HG02571 (cell line): ENCODE measurements around the gene RAD54L2.
"Not testable (repeated sequence)": the region's sequence is repeated elsewhere in the genome, so short reads cannot be mapped to it uniquely, and the experiment has no call there.

Source experiments
- ATAC-seq: cut with Tn5 transposase; IDR thresholded peaks from one replicate; pipeline ENCODE4 v1.9.1; 2021; ENCODE audit warnings: mild to moderate bottlenecking, moderate library complexity; ENCODE audit not compliant: unreplicated experiment

Gene RAD54L2, protein sequence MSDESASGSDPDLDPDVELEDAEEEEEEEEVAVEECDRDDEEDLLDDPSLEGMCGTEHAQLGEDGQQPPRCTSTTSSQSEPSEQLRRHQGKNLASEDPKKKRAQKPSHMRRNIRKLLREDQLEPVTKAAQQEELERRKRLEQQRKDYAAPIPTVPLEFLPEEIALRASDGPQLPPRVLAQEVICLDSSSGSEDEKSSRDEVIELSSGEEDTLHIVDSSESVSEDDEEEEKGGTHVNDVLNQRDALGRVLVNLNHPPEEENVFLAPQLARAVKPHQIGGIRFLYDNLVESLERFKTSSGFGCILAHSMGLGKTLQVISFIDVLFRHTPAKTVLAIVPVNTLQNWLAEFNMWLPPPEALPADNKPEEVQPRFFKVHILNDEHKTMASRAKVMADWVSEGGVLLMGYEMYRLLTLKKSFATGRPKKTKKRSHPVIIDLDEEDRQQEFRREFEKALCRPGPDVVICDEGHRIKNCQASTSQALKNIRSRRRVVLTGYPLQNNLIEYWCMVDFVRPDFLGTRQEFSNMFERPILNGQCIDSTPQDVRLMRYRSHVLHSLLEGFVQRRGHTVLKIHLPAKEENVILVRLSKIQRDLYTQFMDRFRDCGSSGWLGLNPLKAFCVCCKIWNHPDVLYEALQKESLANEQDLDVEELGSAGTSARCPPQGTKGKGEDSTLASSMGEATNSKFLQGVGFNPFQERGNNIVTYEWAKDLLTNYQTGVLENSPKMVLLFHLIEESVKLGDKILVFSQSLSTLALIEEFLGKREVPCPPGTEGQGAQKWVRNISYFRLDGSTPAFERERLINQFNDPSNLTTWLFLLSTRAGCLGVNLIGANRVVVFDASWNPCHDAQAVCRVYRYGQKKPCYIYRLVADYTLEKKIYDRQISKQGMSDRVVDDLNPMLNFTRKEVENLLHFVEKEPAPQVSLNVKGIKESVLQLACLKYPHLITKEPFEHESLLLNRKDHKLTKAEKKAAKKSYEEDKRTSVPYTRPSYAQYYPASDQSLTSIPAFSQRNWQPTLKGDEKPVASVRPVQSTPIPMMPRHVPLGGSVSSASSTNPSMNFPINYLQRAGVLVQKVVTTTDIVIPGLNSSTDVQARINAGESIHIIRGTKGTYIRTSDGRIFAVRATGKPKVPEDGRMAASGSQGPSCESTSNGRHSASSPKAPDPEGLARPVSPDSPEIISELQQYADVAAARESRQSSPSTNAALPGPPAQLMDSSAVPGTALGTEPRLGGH (N-terminal part only)

DNA sequence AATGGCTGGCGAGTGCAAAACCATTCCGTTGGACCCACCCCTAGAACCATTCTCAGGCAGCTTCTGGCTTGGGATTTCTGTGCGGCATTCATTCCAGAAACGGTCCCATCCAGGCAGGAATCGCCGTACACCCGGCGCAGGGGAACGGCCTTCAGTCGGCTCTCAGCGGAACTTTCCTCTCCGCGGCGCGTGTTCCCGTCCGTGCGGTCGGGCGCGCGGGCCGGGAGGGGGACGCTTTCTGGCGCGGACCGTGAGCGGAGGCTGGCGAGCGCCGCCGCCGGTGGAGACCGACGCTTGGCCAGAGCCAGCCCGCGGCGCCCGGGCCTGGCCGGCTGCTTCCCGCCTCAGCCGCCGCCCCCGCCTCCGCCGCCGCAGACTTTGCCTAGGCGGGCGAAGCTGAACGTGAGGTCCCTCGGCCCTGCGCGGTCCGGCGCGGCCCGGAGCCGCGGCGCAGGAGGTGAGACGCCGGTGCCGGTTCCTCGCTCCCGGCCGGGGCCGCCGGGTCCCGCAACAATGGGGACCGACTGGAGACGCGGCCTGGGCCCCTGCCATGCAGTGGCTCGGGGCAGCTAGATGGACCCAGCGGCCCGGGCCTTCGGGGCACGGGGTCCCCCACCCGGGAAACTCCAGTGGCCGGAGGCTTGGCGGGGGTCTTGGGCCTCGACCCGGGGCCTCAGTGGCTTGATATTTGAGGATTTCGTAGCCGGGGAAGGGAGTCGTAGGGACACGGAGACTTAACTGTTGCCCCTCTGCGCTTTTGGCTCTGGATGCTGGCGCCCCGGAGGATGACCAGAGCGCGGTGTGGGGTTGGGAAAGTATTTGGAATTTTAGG lies at the start of gene RAD54L2:
Gene RAD54L2, plus strand, starts transcription at position 261 of the 832 bp plus-strand sequence. CDS start 51,702 bp downstream, outside the sequence.
- peak; percentile 65 for ATAC-seq

DNA sequence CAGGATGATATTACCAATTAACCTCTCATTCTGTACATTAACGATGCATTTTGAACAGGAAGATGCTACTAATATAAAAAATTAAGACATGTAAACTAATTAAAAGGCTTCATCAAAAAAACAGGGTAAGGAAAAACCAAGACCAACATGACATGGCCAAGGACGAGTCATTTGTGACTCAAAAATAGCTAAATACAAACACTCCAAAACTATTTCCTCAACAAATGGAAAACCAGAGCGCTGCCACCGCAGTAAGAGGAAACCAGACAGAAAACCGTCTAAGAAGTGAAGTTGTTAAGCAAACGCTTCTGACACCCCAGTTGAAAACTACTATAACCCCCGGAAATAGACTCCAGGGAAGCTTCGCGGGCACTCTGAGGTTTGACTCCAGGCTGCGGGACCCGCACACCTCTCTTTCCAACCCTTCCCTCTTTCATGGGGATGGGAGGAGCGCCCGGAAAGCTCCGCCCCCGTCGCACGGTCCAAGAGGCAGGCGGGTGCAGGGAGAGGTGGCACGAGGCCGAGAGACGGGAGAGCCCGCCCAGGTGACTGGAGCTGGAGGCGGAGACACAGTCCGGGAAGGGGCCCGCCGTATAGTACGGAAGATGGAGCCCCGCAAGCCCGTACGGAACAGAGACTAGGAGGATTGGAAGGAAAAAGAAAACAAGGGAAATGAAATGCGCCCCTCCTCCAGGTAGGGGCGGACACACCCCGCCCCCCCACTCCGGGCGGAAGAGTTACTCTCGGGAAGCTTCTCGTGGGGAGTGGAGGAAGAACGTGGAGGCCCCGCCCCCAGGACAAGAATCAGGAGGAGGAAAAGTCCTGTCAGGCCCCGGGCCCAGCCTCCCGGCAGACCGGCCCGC lies 39.4 kb upstream of the RAD54L2 start:
- peak; percentile 49 for ATAC-seq

DNA sequence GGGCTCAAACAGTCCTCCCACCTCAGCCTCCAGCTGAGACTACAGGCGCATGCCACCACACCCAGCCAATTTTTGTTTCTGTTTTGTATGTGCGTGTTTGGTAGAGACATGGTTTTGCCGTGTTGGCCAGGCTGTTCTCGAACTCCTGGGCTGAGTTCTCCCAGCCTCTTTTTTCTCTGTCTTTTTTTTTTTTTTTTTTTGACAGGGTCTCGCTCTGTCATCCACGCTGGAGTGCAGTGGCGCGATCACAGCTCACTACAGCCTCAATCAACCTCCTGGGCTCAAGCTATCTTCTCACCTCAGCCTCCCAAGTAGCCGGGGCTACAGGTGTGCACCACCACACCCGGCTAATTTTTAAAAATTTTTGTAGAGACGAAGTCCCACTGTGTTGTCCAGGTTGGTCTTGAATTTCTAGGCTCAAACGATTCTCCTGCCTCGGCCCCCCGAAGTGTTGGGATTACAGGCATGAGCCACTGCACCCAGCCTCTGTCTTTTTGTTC lies 37.8 kb upstream of the RAD54L2 start:
- no peak for ATAC-seq

DNA sequence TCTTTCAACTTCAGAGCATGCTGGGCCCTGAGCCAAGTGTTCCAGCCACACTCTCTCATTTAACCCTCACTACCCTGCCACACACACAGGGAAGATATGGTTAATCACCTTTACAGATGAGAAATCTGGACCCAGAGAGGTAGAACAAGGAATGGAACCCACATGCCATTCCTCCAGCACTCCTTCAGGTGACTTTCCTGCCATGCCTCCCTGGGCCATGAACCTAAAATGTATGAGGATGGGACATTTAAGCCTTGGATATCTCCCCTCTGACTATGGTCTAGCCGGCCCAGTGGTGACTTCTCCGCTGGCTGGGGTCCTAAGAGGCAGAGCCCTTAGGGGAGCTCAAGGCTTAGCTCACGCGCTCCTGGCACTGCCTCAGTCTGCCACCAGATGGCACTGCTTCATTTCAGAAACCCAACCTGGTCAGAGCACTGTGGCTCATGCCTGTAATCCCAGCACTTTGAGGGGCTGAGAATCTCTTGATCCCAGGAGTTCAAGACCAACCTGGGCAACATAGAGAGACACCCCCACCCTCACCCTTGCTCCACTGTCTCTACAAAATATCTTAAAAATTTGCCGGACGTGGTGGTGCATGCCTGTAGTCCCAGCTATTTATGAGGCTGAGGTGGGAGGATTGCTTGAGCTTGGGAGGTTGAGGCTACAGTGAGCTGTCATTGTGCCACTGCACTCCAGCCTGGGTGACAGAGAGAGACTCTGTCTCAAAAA lies 36.5 kb upstream of the RAD54L2 start:
- ATAC-seq: no peak

DNA sequence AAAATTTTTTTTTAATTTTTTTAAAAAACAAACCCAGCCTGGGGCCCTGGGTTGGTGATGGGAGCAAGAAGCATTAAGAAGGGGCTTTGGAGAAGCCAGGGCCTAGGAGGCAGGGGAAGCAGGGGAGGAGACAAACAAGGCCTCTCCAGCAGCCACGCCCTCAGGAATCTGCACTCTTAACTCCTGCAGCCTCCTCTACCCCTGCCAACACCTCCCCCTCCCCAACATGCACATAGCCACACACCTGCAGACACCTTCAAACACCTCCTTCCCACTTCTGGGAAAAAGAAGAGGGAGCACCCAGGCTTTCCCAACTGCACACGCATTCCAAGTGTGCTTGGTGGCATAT lies 36.0 kb upstream of the RAD54L2 start:
- ATAC-seq: no peak

DNA sequence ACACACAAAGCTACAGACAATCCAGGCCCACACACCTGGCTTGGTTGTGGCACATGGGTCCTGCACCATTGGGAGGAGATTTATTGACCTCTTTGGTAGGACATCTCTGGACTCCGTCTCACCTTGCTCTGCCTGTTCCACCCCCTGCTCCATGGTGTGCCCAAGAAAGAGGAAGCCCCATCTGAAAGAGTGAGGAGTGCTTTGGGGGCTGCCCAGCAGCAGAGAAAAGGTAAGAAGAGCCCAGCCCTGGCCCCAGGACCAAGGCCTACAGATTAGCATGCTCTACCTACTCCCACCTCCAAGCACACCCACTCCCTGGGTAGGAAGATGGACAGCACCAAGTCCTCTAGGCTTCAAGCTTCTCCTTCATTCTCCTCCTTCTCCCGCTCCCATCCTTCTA lies 35.5 kb upstream of the RAD54L2 start:
- no peak for ATAC-seq

DNA sequence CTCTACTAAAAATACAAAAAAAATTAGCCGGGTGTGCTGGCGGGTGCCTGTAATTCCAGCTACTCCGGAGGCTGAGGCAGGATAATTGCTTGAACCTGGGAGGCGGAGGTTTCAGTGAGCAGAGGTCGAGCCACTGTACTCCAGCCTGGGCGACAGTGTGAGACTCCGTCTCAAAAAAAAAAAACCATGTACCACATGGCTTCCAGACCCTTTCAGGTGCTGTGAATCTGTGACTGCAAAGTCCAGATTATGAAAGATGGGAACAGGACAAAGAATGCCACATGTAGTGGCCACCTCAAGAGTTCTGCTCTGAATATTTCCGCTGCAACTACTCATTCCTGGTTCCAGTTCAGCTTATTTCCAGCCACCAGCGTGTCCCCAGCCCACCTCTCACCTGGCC lies 30.3 kb upstream of the RAD54L2 start:
- ATAC-seq: no peak

DNA sequence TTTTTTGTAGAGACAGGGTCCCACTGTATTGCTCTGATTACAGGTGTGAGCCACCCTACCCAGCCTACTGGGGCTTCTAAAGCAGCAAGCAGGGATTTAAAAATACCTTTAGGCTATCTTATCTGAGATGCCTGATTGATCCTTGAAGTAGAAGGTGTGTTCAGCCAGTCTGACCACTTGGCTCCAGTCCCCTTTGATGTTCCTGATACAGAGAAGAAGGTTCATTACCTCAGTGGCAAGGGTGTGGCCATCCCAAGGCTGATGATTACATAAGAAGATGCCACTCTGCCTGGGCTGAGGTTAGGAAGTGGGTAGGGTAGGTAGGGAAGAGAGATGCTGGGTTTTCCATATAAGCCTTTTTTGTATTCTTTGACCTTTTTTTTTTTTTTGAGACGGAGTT lies 27.5 kb upstream of the RAD54L2 start:
- ATAC-seq: no peak

DNA sequence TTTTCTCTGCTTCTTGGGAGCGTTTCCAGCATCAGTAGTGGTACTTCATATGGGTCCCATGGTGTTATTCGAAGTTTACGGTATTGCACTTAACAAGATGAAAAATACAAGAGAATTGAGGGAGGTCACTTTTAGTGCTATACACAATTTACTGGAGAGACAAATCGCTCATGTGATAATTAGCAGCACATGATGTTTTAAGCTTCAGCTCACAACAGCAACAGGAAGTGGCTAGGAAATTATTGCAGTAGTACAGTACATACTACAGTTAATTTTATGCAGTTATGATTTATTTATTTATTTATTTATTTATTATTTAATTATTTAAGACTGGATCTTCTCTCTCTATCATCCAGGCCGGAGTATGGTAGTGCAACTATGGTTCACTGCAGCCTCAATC lies 24.3 kb upstream of the RAD54L2 start:
- no peak for ATAC-seq

DNA sequence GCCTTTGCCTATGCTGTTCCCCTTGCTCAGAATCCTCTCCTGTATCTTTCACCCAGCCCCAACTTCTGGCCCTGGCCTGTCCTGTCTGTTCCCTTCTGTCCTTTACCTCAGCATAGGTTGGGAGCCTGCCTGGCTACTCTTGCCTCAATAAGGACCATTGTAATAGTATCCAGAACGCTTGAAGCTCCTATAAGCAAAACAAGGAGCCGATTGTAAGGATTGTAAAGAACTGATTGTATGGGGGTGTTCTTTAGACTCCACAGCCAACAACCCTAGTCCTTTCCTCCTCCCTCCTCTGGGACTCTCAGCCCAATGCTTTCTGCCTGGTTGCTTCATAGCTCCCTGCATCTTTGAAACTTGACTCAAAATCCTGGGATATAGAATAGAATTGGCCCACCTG lies 18.7 kb upstream of the RAD54L2 start:
- ATAC-seq: no peak

DNA sequence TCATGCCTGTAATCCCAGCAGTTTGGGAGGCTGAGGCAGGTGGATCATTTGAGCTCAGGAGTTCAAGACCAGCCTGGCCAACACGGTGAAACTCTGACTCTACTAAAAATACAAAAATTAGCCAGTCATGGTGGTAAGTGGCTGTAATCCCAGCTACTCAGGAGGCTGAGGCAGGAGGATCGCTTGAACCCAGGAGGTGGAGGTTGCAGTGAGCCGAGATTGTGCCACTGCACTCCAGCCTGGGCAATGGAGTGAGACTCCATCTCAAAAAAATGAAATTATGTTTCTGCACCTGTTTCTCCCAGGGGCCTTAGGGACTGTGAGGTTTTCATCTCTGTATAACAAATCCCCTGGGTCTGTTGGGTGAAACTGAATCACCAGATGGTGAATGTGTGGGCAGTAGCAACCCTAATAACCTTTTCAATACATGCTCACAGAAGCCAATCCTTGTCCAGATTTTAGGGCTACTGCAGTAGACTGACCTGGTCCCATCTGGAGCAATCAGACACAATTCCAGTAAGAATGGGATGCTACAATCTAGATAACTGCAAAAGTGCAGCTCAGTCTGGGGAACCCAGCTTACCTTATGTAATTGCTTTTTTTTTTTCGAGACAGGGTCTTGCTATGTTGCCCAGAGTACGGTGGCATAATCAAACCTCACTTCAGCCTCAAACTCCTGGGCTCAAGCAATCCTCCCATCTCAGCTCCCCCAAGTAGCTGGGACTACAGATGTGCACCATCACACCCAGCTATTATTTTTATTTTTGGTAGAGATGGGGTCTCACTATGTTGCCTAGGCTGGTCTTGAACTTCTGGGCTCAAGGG lies 17.4 kb upstream of the RAD54L2 start:
- ATAC-seq: peak; percentile 88

DNA sequence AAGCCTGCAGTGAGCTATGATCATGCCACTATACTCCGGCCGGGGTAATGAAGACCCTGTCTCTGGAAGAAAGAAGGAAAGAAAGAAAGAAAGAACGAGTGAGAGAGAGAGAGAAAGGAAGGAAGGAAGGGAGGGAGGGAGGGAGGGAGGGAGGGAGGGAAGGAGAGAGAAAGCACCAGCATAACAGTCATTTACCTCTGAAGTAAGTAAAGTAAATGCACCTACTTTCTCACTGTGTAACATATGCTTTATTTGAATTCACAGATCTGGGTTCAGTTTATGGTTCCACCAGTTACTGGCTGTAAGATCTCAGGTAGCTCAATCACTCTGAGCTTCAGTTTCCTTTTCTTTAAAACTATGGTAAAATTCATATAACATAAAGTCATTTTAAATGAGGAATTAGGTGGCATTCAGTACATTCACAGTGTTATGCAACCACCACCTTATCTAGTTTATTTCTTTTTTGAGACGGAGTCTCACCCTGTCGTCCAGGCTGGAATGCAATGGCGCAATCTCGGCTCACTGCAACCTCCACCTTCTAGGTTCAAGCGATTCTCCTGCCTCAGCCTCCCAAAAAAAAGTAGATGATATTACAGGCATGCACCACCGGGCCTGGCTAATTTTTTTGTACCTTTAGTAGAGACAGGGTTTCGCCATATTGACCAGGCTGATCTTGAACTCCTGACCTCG lies 16.1 kb upstream of the RAD54L2 start:
- no peak for ATAC-seq

DNA sequence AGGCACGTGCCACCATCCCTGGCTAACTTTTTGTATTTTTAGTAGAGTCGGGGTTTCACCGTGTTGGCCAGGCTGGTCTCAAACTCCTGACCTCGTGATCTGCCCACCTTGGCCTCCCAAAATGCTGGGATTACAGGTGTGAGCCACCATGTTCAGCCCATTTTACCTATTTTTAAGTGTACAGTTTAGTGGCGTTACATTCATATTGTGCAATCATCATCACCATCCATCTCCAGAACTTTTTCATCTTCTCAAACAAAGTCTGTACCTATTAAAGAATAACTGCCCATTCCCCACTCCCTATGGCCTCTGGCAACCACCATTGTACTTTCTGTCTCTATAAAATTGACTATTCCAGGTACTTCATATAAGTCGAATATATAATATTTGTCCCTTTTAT lies 13.6 kb upstream of the RAD54L2 start:
- not testable (repeated sequence) for ATAC-seq

DNA sequence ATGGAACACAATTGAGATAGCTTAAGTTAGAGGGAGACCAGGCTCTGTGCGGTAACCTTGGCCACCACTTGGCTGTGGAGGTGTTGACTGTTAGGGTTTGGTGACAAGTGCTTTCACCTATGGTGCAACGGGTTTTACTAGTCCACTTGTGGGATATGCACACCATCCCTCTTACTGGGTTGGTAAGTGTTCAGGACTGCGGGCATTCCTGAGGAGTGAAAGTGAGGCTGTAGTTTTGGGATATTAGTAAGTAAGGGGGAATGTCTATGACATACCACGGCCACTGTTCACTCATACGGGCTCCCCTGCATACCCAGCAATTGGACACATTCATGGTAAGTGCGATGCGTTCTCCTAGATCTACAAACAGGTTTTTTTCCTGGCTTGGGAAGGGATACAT lies 8.0 kb upstream of the RAD54L2 start:
- no peak for ATAC-seq

DNA sequence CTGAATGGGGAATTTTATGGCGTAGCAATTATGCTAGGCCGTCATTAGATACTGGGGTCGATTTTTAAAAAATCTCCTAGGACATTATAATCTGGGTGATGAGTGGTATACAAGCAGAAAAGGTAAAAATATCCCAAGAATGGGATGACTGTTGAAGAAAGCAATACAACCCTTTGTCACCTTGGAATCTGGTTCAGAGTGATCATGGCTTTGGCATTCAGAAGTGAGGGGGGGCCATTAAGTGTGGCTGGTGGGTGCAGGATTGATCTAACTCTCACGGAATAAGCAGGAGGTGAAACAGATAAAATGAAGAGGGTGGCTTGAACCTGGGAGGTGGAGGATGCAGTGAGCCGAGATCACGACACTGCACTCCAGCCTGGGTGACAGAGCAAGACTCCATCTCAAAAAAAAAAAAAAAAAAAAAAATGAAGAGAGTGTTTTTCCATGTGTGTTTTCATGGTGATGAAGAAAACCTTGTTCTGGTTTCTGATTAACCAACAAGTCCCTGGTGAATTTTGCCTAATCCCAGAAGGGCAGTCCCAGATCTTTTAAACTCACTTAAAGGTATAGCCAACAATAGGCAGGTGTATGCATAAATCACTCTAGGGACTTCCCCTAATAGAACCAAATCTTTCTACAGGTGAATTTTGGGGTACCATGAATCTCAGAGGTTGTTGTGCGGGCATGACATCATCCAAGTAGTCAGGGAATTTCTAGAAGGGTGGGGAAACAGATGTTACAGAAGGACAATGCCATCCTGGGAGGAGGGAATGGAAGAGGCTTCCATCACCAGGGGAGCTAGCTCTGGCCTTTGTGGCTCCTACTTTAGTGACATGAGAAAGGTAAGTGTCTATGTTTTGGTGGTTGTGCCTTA lies 3.1 kb upstream of the RAD54L2 start:
- ATAC-seq: no peak

DNA sequence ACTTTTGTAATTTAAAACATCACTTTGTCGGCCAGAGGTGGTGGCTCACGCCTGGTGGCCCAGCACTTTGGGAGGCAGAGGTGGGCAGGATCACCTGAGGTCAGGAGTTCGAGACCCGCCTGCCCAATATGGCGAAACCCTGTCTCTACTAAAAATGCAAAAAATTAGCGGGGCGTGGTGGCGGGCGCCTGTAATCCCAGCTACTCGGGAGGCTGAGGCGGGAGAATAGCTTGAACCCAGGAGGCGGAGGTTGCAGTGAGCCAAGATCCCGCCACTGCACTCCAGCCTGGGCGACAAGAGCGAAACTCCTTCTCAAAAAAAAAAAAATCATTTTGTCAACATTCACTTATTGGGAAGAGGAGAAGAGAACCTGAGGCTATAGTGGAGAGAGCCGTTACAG lies 888 bp upstream of the RAD54L2 start:
- ATAC-seq: not testable (repeated sequence)
